ENCODE measurements around the gene ABTB2.

Gene ABTB2

GRCh38 chr11:34360046-34360445 is 2.2 kb upstream of the ABTB2 start:
- DNase-seq (ENCODE audit: extremely low read depth, low read depth) = no peak

GRCh38 chr11:34359548-34359891 is 1.7 kb upstream of the ABTB2 start:
- DNase-seq (ENCODE audit: extremely low read depth, low read depth) = no peak
- TF ChIP-seq CTCF (IDR thresholded peaks at IDR 0.05; ENCODE audit: low read depth, low read length) = no peak

More at GRCh38 chr11:34360046-34360445, 2.2 kb upstream of the ABTB2 start:
- no peak for TF ChIP-seq CTCF (IDR thresholded peaks at IDR 0.05; ENCODE audit: low read depth, low read length)

GRCh38 chr11:34358728-34359547 is 1.1 kb upstream of the ABTB2 start:
- no peak for DNase-seq (ENCODE audit: extremely low read depth, low read depth)

GRCh38 chr11:34358258-34358727 is 483 bp upstream of the ABTB2 start:
- no peak; the same call in 1 of the 2 replicates for TF ChIP-seq CTCF (IDR thresholded peaks at IDR 0.05; ENCODE audit: low read depth, low read length)
- no peak for DNase-seq (ENCODE audit: extremely low read depth, low read depth)

More at GRCh38 chr11:34358728-34359547, 1.1 kb upstream of the ABTB2 start:
- TF ChIP-seq CTCF (IDR thresholded peaks at IDR 0.05; ENCODE audit: low read depth, low read length) = peak; percentile 58

- no peak for DNase-seq (ENCODE audit: extremely low read depth, low read depth)
- TF ChIP-seq CTCF (IDR thresholded peaks at IDR 0.05; ENCODE audit: low read depth, low read length) = peak; percentile 14
These were observed 703 bp downstream of the ABTB2 start for GRCh38 chr11:34356913-34357700.

GRCh38 chr11:34356576-34356912 is 1.3 kb downstream of the ABTB2 start:
- no peak for TF ChIP-seq CTCF (IDR thresholded peaks at IDR 0.05; ENCODE audit: low read depth, low read length)
- DNase-seq (ENCODE audit: extremely low read depth, low read depth) = no peak

- DNase-seq (ENCODE audit: extremely low read depth, low read depth) = no peak
- no peak; the same call in 1 of the 2 replicates for TF ChIP-seq CTCF (IDR thresholded peaks at IDR 0.05; ENCODE audit: low read depth, low read length)
These were observed 1.7 kb downstream of the ABTB2 start for GRCh38 chr11:34356130-34356529.

Data from AG09319 (cell line).